Parathyroid adenoma (tissue), 2 donors: ENCODE data around the gene KLHL8.

Experiments used
- H2AFZ ChIP-seq: fragments of 300-600 bp; sonication (generic); one replicate; pipeline ENCODE4 v1.7.0; 2017; ENCODE audit warnings: antibody characterized with exemption, mild to moderate bottlenecking
- H3K27ac ChIP-seq: fragments of 300-600 bp; sonication (generic); one replicate; pipeline ENCODE4 v1.7.0; 2017
- H3K27me3 ChIP-seq: fragments of 300-600 bp; sonication (generic); one replicate; pipeline ENCODE4 v1.7.0; 2017; ENCODE audit warnings: low read length; ENCODE audit not compliant: control insufficient read depth, insufficient read depth
- H3K36me3 ChIP-seq: fragments of 300-600 bp; sonication (generic); one replicate; pipeline ENCODE4 v1.7.0; 2017; ENCODE audit warnings: low read length; ENCODE audit not compliant: control insufficient read depth, insufficient read depth
- H3K4me1 ChIP-seq: fragments of 300-600 bp; sonication (generic); one replicate; pipeline ENCODE4 v1.7.0; 2017; ENCODE audit warnings: control low read depth
- H3K4me2 ChIP-seq: fragments of 300-600 bp; sonication (generic); one replicate; pipeline ENCODE4 v1.7.0; 2017; ENCODE audit warnings: low read length
- H3K4me3 ChIP-seq: fragments of 300-600 bp; sonication (generic); one replicate; pipeline ENCODE4 v1.7.0; 2017; ENCODE audit warnings: low read depth, low read length
- H3K79me2 ChIP-seq: fragments of 300-600 bp; sonication (generic); one replicate; pipeline ENCODE4 v1.7.0; 2017; ENCODE audit warnings: control low read depth
- H3K9ac ChIP-seq: fragments of 300-600 bp; sonication (generic); one replicate; pipeline ENCODE4 v1.7.0; 2017; ENCODE audit warnings: mild to moderate bottlenecking
- H3K9me3 ChIP-seq: fragments of 300-600 bp; sonication (generic); one replicate; pipeline ENCODE4 v1.7.0; 2017; ENCODE audit warnings: low read length; ENCODE audit not compliant: control insufficient read depth
- TF ChIP-seq, protein P1 (sequence below): fragments of 300-600 bp; sonication (generic); IDR thresholded peaks from one replicate; pipeline ENCODE4 v1.7.0; 2017; ENCODE audit warnings: antibody characterized with exemption, mild to moderate bottlenecking
- donor health status: primary hyperparathyroidism.

Gene KLHL8

GRCh38 chr4:87118826-87119225 lies 101.6 kb downstream of the KLHL8 start:
- Histone ChIP-seq H3K4me3 (no peak overlapping the region), H3K4me1 (peaks cover 22% of the 10 kb centered on the region), H2AFZ (no peak overlapping the region), H3K4me2 (no peak overlapping the region), H3K79me2 (no peaks in the 10 kb centered on the region), H3K27me3 (no peaks in the 10 kb centered on the region), H3K36me3 (no peaks in the 10 kb centered on the region), H3K9ac (no peak overlapping the region), H3K9me3 (no peaks in the 10 kb centered on the region), H3K27ac (peak overlapping the region; percentile 97)
- TF ChIP-seq, protein P1, sequence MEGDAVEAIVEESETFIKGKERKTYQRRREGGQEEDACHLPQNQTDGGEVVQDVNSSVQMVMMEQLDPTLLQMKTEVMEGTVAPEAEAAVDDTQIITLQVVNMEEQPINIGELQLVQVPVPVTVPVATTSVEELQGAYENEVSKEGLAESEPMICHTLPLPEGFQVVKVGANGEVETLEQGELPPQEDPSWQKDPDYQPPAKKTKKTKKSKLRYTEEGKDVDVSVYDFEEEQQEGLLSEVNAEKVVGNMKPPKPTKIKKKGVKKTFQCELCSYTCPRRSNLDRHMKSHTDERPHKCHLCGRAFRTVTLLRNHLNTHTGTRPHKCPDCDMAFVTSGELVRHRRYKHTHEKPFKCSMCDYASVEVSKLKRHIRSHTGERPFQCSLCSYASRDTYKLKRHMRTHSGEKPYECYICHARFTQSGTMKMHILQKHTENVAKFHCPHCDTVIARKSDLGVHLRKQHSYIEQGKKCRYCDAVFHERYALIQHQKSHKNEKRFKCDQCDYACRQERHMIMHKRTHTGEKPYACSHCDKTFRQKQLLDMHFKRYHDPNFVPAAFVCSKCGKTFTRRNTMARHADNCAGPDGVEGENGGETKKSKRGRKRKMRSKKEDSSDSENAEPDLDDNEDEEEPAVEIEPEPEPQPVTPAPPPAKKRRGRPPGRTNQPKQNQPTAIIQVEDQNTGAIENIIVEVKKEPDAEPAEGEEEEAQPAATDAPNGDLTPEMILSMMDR, result no peak

DNA sequence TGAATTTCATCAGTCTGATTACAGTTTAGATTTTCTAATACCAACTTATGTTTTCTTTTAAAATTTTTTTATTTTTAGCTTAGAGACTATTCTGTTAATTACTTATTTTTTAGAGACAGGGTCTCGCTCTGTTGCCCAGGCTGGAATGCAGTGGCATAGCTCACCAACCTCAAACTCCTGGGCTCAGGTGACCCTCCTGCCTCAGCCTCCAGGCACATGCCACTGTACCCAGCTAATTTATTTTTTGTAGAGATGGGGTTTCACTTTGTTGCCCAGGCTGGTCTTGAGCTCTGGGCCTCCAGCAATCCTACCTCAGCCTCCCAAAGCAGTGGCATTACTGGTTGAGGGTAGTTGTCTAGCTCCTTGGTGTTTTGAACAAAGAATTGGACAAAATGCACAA lies 102.0 kb downstream of the KLHL8 start:
- Histone ChIP-seq H3K27ac (peak overlapping the region; percentile 97), H3K4me1 (peaks cover 22% of the 10 kb centered on the region), H3K4me3 (no peak overlapping the region), H3K27me3 (no peaks in the 10 kb centered on the region), H3K9me3 (no peaks in the 10 kb centered on the region), H3K4me2 (peak overlapping the region; percentile 60), H3K9ac (no peak overlapping the region), H2AFZ (no peak overlapping the region), H3K79me2 (no peaks in the 10 kb centered on the region), H3K36me3 (no peaks in the 10 kb centered on the region)
- TF ChIP-seq, protein P1, result no peak

DNA sequence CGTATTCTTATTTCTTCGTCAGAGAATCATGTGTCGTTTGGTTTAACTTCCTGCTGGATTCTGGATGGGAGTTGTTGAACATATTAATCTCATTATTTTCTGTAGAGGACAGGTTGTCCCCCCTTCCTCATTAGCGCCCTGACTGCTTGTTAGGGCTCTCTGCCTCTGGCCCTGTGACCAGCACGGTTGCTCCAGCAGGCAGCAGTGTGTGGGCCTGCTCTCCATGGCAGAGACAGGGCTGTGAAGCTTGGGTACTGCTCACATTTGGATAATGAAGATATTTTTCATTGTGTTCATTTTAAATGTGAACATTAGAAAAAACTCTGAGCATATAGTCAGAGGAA lies 102.7 kb downstream of the KLHL8 start:
- H3K27ac ChIP-seq, result peak overlapping the region; percentile 97
- TF ChIP-seq, protein P1, result no peak

DNA sequence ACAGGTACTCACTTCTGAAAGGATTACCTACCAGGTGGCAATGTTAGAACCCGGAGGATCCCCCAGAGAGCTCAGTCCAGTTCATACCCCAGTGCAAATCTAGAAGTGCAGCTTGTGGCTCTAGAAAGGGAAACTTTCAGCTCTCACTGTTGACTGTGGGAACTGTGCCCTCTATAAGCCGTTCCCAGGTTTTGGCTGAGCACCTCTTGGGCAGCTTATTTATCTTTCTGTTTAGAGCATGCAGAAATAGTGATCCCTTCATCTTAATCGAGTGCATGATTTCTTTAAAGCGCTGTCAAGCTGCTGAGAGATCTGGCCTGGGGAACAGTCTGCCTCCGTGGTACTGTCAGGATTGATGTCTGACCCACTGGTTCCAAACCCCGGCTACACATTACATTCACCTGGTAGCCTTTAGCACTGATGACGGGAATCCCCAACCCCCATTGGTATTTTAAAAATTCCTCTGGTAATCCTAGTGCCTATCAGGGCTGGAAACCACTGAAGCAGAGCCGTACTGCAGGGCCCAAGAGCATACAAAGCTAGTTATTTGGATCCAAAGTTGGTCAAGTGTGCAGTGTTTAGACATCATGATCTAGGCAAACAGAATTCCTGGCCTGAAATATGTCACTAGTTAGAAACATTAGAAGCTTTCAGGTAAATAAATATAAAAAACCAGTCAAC lies 103.2 kb downstream of the KLHL8 start:
- Histone ChIP-seq H3K4me2 (peak overlapping the region; percentile 60), H2AFZ (no peak overlapping the region), H3K4me3 (peak overlapping the region; percentile 23), H3K9ac (no peak overlapping the region), H3K27me3 (no peaks in the 10 kb centered on the region), H3K79me2 (no peaks in the 10 kb centered on the region), H3K27ac (peak overlapping the region; percentile 97), H3K4me1 (peaks cover 22% of the 10 kb centered on the region), H3K36me3 (no peaks in the 10 kb centered on the region), H3K9me3 (no peaks in the 10 kb centered on the region)
- TF ChIP-seq, protein P1, result no peak

More for the DNA sequence above, 102.7 kb downstream of the KLHL8 start:
- Histone ChIP-seq H3K4me3 (peak overlapping the region; percentile 23), H3K79me2 (no peaks in the 10 kb centered on the region), H3K4me1 (peaks cover 22% of the 10 kb centered on the region), H3K36me3 (no peaks in the 10 kb centered on the region), H3K4me2 (peak overlapping the region; percentile 60), H3K9ac (no peak overlapping the region), H3K27me3 (no peaks in the 10 kb centered on the region), H2AFZ (peak overlapping the region; percentile 33), H3K9me3 (no peaks in the 10 kb centered on the region)

GRCh38 chr4:87116231-87116630 lies 104.2 kb downstream of the KLHL8 start:
- H3K27me3 ChIP-seq, result no peaks in the 10 kb centered on the region
- peak overlapping the region; percentile 97 for H3K27ac ChIP-seq
- peaks cover 17% of the 10 kb centered on the region for H3K4me1 ChIP-seq
- H2AFZ ChIP-seq, result no peak overlapping the region
- TF ChIP-seq, protein P1, result no peak
- no peak overlapping the region for H3K9ac ChIP-seq
- H3K9me3 ChIP-seq, result no peaks in the 10 kb centered on the region
- H3K36me3 ChIP-seq, result no peaks in the 10 kb centered on the region
- H3K4me2 ChIP-seq, result peak overlapping the region; percentile 35
- peaks cover 3% of the 10 kb centered on the region for H3K79me2 ChIP-seq
- H3K4me3 ChIP-seq, result peak overlapping the region; percentile 25
